Measurements from ENCODE around the gene GNS. TPM values are rescaled to one million over a fixed set of nuclear protein-coding genes. Genes with fewer than 3 reads are reported as not detected.

GNS gene
- total and polyA plus RNA-seq, 2 donors (not counting 3 experiments of a cell fraction or from before 2014, with no cell fraction given), result 107 to 142 TPM

DNA sequence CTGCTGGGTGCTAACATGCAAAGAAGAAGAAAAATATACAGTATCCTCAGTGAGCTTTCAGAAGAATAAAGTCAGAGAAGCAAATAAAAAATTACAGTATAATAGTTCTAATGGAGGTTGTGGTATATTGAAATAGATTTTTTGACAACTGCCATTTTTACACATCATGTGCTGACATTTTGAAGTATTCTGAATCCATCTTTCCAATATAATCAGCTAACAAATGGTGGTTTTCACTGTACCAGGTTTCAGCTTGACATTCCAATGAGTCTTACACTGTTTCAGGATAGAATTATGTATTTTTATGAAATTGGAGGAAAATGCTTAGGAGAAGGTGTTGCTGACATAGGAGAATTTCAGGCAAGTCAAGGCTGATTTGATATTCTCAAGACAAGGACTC, 39.0 kb upstream of the GNS start:
- Histone ChIP-seq H3K79me2 (ENCODE audit: control insufficient read depth, insufficient read depth, low read length) (no peaks in the 10 kb centered on the region), H3K4me1 (ENCODE audit: control insufficient read depth, extremely low read depth, insufficient read depth, low read length) (no peaks in the 10 kb centered on the region), H3K9me1 (replicated peaks; ENCODE audit: control insufficient read depth, extremely low read depth, insufficient read depth, low read length) (no peaks in the 10 kb centered on the region), H3K9ac (replicated peaks; ENCODE audit: extremely low read depth, insufficient read depth, low read length) (no peak overlapping the region), H3K27me3 (ENCODE audit: control insufficient read depth in 2 of 2, insufficient read depth in 2 of 2, low read length in 2 of 2) (no peaks in the 10 kb centered on the region), H3K9me3 (replicated peaks; ENCODE audit: control insufficient read depth, insufficient read depth, low read length) (no peaks in the 10 kb centered on the region), H3K4me3 (replicated peaks in 1 of 3; ENCODE audit: insufficient read depth in 1 of 3, low read depth in 1 of 3, low read length in 3 of 3) (no peak overlapping the region), H3K36me3 (ENCODE audit: control insufficient read depth in 2 of 2, extremely low read depth in 1 of 2, insufficient read depth in 2 of 2, low read length in 2 of 2) (no peaks in the 10 kb centered on the region), H3K4me2 (ENCODE audit: insufficient read depth, low read length) (no peak overlapping the region), H4K20me1 (replicated peaks; ENCODE audit: control insufficient read depth, extremely low read depth, insufficient read depth, low read length) (no peaks in the 10 kb centered on the region), H3K27ac (ENCODE audit: insufficient read depth, low read depth, low read length) (no peak overlapping the region), H2AFZ (ENCODE audit: low read depth, low read length) (no peak overlapping the region)
- ChIA-PET POLR2A (no interaction called here), CTCF (interaction anchor here (0.9 to 2.3 kb wide), 3 partner anchors 9 to 325 kb away, joined by 3 to 18 read pairs (median 5); no protein-coding TSS in a partner anchor)
- dilution Hi-C loops (cut with MboI; ENCODE audit: extremely low pct_ligation_motif_present, low sequenced_read_pairs), result no loop called here
- DNase-seq (ENCODE audit: low read depth, low spot score), result no peak
- intact Hi-C loops (cut with micrococcal nuclease), result no loop called here
- no peak for TF ChIP-seq MYC (IDR thresholded peaks at IDR 0.05; ENCODE audit: low read depth, low read length)
- TF ChIP-seq FOS (IDR thresholded peaks at IDR 0.05; ENCODE audit: borderline replicate concordance, insufficient read depth, low read length), result no peak
- TF ChIP-seq GATA2 (IDR thresholded peaks at IDR 0.05; ENCODE audit: insufficient read depth, insufficient read length, low read depth, low read length), result no peak
- no peak for TF ChIP-seq POLR2AphosphoS5 (IDR thresholded peaks at IDR 0.05; ENCODE audit: insufficient read depth, low read depth, low read length)
- TF ChIP-seq, protein P1, sequence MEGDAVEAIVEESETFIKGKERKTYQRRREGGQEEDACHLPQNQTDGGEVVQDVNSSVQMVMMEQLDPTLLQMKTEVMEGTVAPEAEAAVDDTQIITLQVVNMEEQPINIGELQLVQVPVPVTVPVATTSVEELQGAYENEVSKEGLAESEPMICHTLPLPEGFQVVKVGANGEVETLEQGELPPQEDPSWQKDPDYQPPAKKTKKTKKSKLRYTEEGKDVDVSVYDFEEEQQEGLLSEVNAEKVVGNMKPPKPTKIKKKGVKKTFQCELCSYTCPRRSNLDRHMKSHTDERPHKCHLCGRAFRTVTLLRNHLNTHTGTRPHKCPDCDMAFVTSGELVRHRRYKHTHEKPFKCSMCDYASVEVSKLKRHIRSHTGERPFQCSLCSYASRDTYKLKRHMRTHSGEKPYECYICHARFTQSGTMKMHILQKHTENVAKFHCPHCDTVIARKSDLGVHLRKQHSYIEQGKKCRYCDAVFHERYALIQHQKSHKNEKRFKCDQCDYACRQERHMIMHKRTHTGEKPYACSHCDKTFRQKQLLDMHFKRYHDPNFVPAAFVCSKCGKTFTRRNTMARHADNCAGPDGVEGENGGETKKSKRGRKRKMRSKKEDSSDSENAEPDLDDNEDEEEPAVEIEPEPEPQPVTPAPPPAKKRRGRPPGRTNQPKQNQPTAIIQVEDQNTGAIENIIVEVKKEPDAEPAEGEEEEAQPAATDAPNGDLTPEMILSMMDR (IDR thresholded peaks at IDR 0.05; ENCODE audit: extremely low read depth in 1 of 2, insufficient read depth in 1 of 2, low read depth in 1 of 2, low read length in 2 of 2), result no peak
- TF ChIP-seq POLR2A (IDR thresholded peaks at IDR 0.05; ENCODE audit: low read depth, low read length), result no peak
- no peak for TF ChIP-seq JUN (IDR thresholded peaks at IDR 0.05; ENCODE audit: borderline replicate concordance, insufficient read depth, insufficient read length, low read depth)
- TF ChIP-seq EZH2 (IDR thresholded peaks at IDR 0.05; ENCODE audit: borderline replicate concordance, low read depth, low read length, severe bottlenecking), result no peak
- no peak for FAIRE-seq
- no TSS peak for BruUV-seq (replicated peaks)

Measured in endothelial cell of umbilical vein (primary cell).